Heart left ventricle (tissue), 13 donors: ENCODE data around the gene LTC4S.
"Not testable (repeated sequence)": the region's sequence is repeated elsewhere in the genome, so short reads cannot be mapped to it uniquely, and the experiment has no call there.

Experiments
- CTCF ChIP-seq, 12 donors: fragments of 200-600 bp; sonication (generic) in 4 of 12; IDR thresholded peaks; one replicate each; pipeline versions ENCODE4 v1.5.0 to v1.8.0; 2018 to 2022; ENCODE audit warnings: antibody characterized with exemption in 12 of 12, mild to moderate bottlenecking in 5 of 12
- POLR2A ChIP-seq, 2 donors: fragments of 450-650 bp; IDR thresholded peaks; one replicate each; pipeline ENCODE4 v1.6.1; 2017; ENCODE audit warnings: antibody characterized with exemption in 2 of 2, mild to moderate bottlenecking in 2 of 2, moderate library complexity in 2 of 2
- donor health status: ischemic (EF 13 %, LVEDD 7.1; RV severe dilation, severe dysfunction).
- donor health status: DM: no; HTN: yes; CAD: no.
- donor health status: DM: no; HTN: no; CAD: no.
- donor health status: ischemic (EF 25% LVEDD 6.9; RV normal size, moderate dysfunction).
- donor health status: ischemic (EF 25% LVEDD 5.7; RV mildly dilated, moderate dysfunction).
- donor health status: ischemic (EF 35%, LVEDD 5.7; RV mildly dilated, moderate dysfunction).
- donor health status: nonischemic (EF 11% LVEDD 7.7; RV severe dilation, severe dysfunction).
- donor health status: DM: yes; HTN: yes; CAD: no.
- donor health status: PGD.
- donor health status: ischemic (EF 29% LVEDD 5.4; RV normal size, mild dysfunction).
- donor health status: nonischemic (EF 23%, LVEDD 6.1; RV moderate dilation, normal function).

- not testable (repeated sequence) for TF ChIP-seq CTCF, POLR2A (IDR thresholded peaks at IDR 0.05)
These were observed 49.7 kb upstream of the LTC4S start for GRCh38 chr5:179744106-179744505.
